Measurements from ENCODE around the gene PIK3CA.

The PIK3CA gene

DNA sequence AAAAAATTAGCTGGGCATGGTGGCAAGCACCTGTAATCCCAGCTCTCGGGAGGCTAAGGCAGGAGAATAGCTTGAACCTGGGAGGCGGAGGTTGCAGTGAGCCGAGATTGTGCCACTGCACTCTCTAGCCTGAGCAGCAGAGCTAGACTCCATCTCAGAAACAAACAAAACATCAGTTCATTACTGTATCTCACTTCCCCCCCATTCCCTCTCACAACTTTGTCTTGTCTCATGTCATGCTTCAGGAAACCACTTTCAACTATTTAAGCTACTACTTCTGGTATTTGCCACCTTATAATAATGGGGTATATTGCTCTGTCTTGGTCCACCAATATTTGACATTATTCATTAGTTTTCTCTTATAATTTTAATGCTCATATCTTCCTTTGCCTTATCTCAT is 26.2 kb downstream of the PIK3CA start:
- no peak overlapping the region for H4K91ac ChIP-seq (ENCODE audit: low read depth, low read length)
- no peaks in the 10 kb centered on the region for H3K79me1 ChIP-seq (ENCODE audit: low read length)
- H3K4ac ChIP-seq (ENCODE audit: low read depth, low read length) = no peak overlapping the region
- H4K8ac ChIP-seq (ENCODE audit: low read depth, low read length) = no peak overlapping the region
- H3K14ac ChIP-seq (ENCODE audit: low read length) = no peak overlapping the region
- no peak overlapping the region for H2BK12ac ChIP-seq (ENCODE audit: low read length)
- peaks cover 2 to 4% of the 10 kb centered on the region in 2 experiments for H3K4me1 ChIP-seq (ENCODE audit: control insufficient read depth in 1 of 2, insufficient read depth in 2 of 2, low read length in 2 of 2)
- H2AK5ac ChIP-seq (ENCODE audit: low read length) = no peak overlapping the region
- H3K18ac ChIP-seq (ENCODE audit: low read length) = no peak overlapping the region
- no peaks in the 10 kb centered on the region for H3K36me3 ChIP-seq (ENCODE audit: control insufficient read depth in 1 of 2, insufficient read depth in 2 of 2, low read length in 2 of 2)
- no peak overlapping the region for H4K12ac ChIP-seq (ENCODE audit: low read depth, low read length)
- no CpG with 5 or more reads among the region's 3 CpGs for WGBS (ENCODE audit: extremely low coverage, insufficient coverage, insufficient read length)
- H3K4me3 ChIP-seq (ENCODE audit: low read depth, low read length) = no peak overlapping the region
- DNase-seq = no peak
- no peak overlapping the region for H3K9ac ChIP-seq (ENCODE audit: low read length)
- H3K9me3 ChIP-seq (ENCODE audit: insufficient read depth, low read depth, low read length) = no peaks in the 10 kb centered on the region
- no peak overlapping the region for H2AFZ ChIP-seq (ENCODE audit: insufficient read depth, low read length, poor library complexity)
- no peaks in the 10 kb centered on the region for H3K79me2 ChIP-seq (ENCODE audit: control insufficient read depth, insufficient read depth, low read length, poor library complexity)
- no peak overlapping the region for H3K23ac ChIP-seq (ENCODE audit: low read length)
- no peak overlapping the region for H2BK5ac ChIP-seq (ENCODE audit: low read depth, low read length, poor library complexity)
- no peak overlapping the region for H3K4me2 ChIP-seq (ENCODE audit: low read length)
- no peak overlapping the region for H3K27ac ChIP-seq (ENCODE audit: low read depth, low read length)
- no peaks in the 10 kb centered on the region for H3K27me3 ChIP-seq (ENCODE audit: insufficient read depth, low read length)
- no peak overlapping the region for H2BK120ac ChIP-seq (ENCODE audit: insufficient read depth, low read length, poor library complexity)

DNA sequence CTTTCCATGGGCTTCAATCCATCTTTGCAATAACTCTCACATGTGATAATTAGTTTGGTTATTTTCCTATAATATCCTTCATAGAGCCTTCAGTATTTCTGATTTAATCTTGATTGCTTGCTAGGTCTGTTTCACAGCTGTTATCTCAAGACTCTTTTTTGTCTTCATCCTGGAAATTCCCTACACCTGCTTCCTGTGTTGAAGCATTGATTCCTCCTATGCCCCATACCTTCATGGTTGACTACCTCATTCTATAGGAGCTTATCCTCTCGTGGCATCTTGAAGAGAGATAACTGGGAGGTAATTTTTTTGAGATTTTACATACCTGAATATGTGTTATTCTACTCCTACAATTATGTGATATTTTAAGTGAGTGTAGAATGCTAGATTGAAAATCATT is 26.7 kb downstream of the PIK3CA start:
- Histone ChIP-seq H3K79me1 (ENCODE audit: low read length) (no peaks in the 10 kb centered on the region), H2BK12ac (ENCODE audit: low read length) (no peak overlapping the region), H4K12ac (ENCODE audit: low read depth, low read length) (no peak overlapping the region), H3K18ac (ENCODE audit: low read length) (no peak overlapping the region), H3K4me1 (ENCODE audit: control insufficient read depth in 1 of 2, insufficient read depth in 2 of 2, low read length in 2 of 2) (peaks cover 2 to 4% of the 10 kb centered on the region in 2 experiments), H3K14ac (ENCODE audit: low read length) (no peak overlapping the region), H3K27ac (ENCODE audit: low read depth, low read length) (no peak overlapping the region), H2BK120ac (ENCODE audit: insufficient read depth, low read length, poor library complexity) (no peak overlapping the region), H2AK5ac (ENCODE audit: low read length) (no peak overlapping the region), H3K36me3 (ENCODE audit: control insufficient read depth in 1 of 2, insufficient read depth in 2 of 2, low read length in 2 of 2) (no peaks in the 10 kb centered on the region), H2BK5ac (ENCODE audit: low read depth, low read length, poor library complexity) (no peak overlapping the region), H3K23ac (ENCODE audit: low read length) (no peak overlapping the region), H3K27me3 (ENCODE audit: insufficient read depth, low read length) (no peaks in the 10 kb centered on the region), H2AFZ (ENCODE audit: insufficient read depth, low read length, poor library complexity) (no peak overlapping the region), H3K4me2 (ENCODE audit: low read length) (no peak overlapping the region), H4K91ac (ENCODE audit: low read depth, low read length) (no peak overlapping the region), H4K8ac (ENCODE audit: low read depth, low read length) (no peak overlapping the region), H3K9ac (ENCODE audit: low read length) (no peak overlapping the region), H3K79me2 (ENCODE audit: control insufficient read depth, insufficient read depth, low read length, poor library complexity) (no peaks in the 10 kb centered on the region), H3K4me3 (ENCODE audit: low read depth, low read length) (no peak overlapping the region), H3K4ac (ENCODE audit: low read depth, low read length) (no peak overlapping the region), H3K9me3 (ENCODE audit: insufficient read depth, low read depth, low read length) (no peaks in the 10 kb centered on the region)
- WGBS (ENCODE audit: extremely low coverage, insufficient coverage, insufficient read length) = no CpG with 5 or more reads among the region's 1 CpG
- peak; percentile 23 to 81 for DNase-seq

DNA sequence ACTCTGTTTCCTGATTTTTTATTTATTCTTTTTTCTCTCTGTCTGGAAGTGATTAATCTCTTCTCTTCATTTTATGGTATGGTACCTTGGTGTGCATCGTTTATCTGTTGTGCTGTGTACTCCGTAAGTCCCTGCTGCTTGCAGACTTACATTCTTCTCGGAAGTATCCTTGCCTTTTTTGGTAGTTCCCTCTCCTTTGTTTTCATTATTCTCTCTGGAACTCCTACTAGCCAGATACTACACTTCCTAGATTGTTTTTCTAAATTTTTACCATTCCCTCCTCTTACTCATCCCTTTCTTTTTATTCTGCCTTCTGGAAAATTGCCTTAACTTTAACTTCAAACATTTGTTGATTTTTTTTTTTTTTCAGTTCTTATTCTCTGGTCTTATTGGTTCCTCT is 27.2 kb downstream of the PIK3CA start:
- Histone ChIP-seq H4K8ac (ENCODE audit: low read depth, low read length) (no peak overlapping the region), H2AK5ac (ENCODE audit: low read length) (no peak overlapping the region), H2BK120ac (ENCODE audit: insufficient read depth, low read length, poor library complexity) (no peak overlapping the region), H3K4me1 (ENCODE audit: control insufficient read depth in 1 of 2, insufficient read depth in 2 of 2, low read length in 2 of 2) (peaks cover 2 to 4% of the 10 kb centered on the region in 2 experiments), H4K12ac (ENCODE audit: low read depth, low read length) (no peak overlapping the region), H3K4me2 (ENCODE audit: low read length) (no peak overlapping the region), H2BK5ac (ENCODE audit: low read depth, low read length, poor library complexity) (no peak overlapping the region), H3K9me3 (ENCODE audit: insufficient read depth, low read depth, low read length) (no peaks in the 10 kb centered on the region), H3K23ac (ENCODE audit: low read length) (no peak overlapping the region), H2BK12ac (ENCODE audit: low read length) (no peak overlapping the region), H3K27me3 (ENCODE audit: insufficient read depth, low read length) (no peaks in the 10 kb centered on the region), H3K18ac (ENCODE audit: low read length) (no peak overlapping the region), H2AFZ (ENCODE audit: insufficient read depth, low read length, poor library complexity) (no peak overlapping the region), H3K4me3 (ENCODE audit: low read depth, low read length) (no peak overlapping the region), H3K9ac (ENCODE audit: low read length) (no peak overlapping the region), H3K79me1 (ENCODE audit: low read length) (no peaks in the 10 kb centered on the region), H3K14ac (ENCODE audit: low read length) (no peak overlapping the region), H3K79me2 (ENCODE audit: control insufficient read depth, insufficient read depth, low read length, poor library complexity) (no peaks in the 10 kb centered on the region), H3K4ac (ENCODE audit: low read depth, low read length) (no peak overlapping the region), H3K36me3 (ENCODE audit: control insufficient read depth in 1 of 2, insufficient read depth in 2 of 2, low read length in 2 of 2) (no peaks in the 10 kb centered on the region), H4K91ac (ENCODE audit: low read depth, low read length) (no peak overlapping the region), H3K27ac (ENCODE audit: low read depth, low read length) (no peak overlapping the region)
- DNase-seq = peak in 1 of 2 donors; percentile 28
- no CpG with 5 or more reads among the region's 3 CpGs for WGBS (ENCODE audit: extremely low coverage, insufficient coverage, insufficient read length)

DNA sequence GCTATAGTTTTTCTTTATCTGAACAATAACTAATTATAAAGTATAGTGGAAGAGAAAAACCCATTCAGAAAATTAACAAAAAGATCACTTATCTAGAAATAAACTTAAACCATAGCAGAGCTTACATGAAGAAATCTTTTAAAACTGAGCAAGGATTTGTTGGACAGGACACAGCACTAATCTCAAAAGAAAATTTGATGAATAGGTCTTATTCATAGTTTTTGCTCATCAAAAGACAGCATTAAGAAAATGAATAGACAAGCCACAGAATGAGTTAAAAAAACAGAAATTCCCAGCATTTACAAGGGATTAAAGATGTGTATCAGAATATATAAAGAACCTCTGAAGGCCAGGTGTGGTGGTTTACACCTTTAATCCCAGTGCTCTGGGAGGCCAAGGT is 29.5 kb downstream of the PIK3CA start:
- H4K12ac ChIP-seq (ENCODE audit: low read depth, low read length) = no peak overlapping the region
- H3K9ac ChIP-seq (ENCODE audit: low read length) = no peak overlapping the region
- no peak overlapping the region for H2BK120ac ChIP-seq (ENCODE audit: insufficient read depth, low read length, poor library complexity)
- no peaks in the 10 kb centered on the region for H3K9me3 ChIP-seq (ENCODE audit: insufficient read depth, low read depth, low read length)
- H2AFZ ChIP-seq (ENCODE audit: insufficient read depth, low read length, poor library complexity) = no peak overlapping the region
- peaks cover 2 to 4% of the 10 kb centered on the region in 2 experiments for H3K4me1 ChIP-seq (ENCODE audit: control insufficient read depth in 1 of 2, insufficient read depth in 2 of 2, low read length in 2 of 2)
- no peaks in the 10 kb centered on the region for H3K27me3 ChIP-seq (ENCODE audit: insufficient read depth, low read length)
- no peaks in the 10 kb centered on the region for H3K79me1 ChIP-seq (ENCODE audit: low read length)
- H3K23ac ChIP-seq (ENCODE audit: low read length) = no peak overlapping the region
- H3K4me2 ChIP-seq (ENCODE audit: low read length) = no peak overlapping the region
- H3K14ac ChIP-seq (ENCODE audit: low read length) = no peak overlapping the region
- no peak overlapping the region for H4K8ac ChIP-seq (ENCODE audit: low read depth, low read length)
- no peak overlapping the region for H2BK12ac ChIP-seq (ENCODE audit: low read length)
- no peaks in the 10 kb centered on the region for H3K36me3 ChIP-seq (ENCODE audit: control insufficient read depth in 1 of 2, insufficient read depth in 2 of 2, low read length in 2 of 2)
- no peak overlapping the region for H3K18ac ChIP-seq (ENCODE audit: low read length)
- no peak for DNase-seq
- H3K79me2 ChIP-seq (ENCODE audit: control insufficient read depth, insufficient read depth, low read length, poor library complexity) = no peaks in the 10 kb centered on the region
- no peak overlapping the region for H2AK5ac ChIP-seq (ENCODE audit: low read length)
- no peak overlapping the region for H2BK5ac ChIP-seq (ENCODE audit: low read depth, low read length, poor library complexity)
- H3K27ac ChIP-seq (ENCODE audit: low read depth, low read length) = no peak overlapping the region
- no peak overlapping the region for H3K4ac ChIP-seq (ENCODE audit: low read depth, low read length)
- H3K4me3 ChIP-seq (ENCODE audit: low read depth, low read length) = no peak overlapping the region
- H4K91ac ChIP-seq (ENCODE audit: low read depth, low read length) = no peak overlapping the region
